Fibroblast of lung (primary cell): Measurements from ENCODE around the gene GABBR2. TPM values are rescaled to one million over a fixed set of nuclear protein-coding genes. Genes with fewer than 3 reads are reported as not detected.

ENCODE experiments used
- DNase-seq, 2 donors: peaks; one replicate each; pipeline versions ENCODE4 v3.0.0 to v3.0.0-alpha.2; 2010; ENCODE audit warnings: low read depth in 2 of 2
- H2AFZ ChIP-seq: 2 replicates; pipeline ENCODE4 v1.5.1; 2012; ENCODE audit warnings: low read length, control low read depth, inconsistent platforms
- H3K27ac ChIP-seq: 2 replicates; pipeline ENCODE4 v1.5.1; 2011; ENCODE audit warnings: low read length, control low read depth; ENCODE audit not compliant: insufficient read depth
- H3K27me3 ChIP-seq: 2 replicates; pipeline ENCODE4 v1.5.1; 2011; ENCODE audit warnings: mild to moderate bottlenecking, low read length; ENCODE audit not compliant: control insufficient read depth, insufficient read depth
- H3K36me3 ChIP-seq: 2 replicates; pipeline ENCODE4 v1.5.1; 2011; ENCODE audit warnings: low read length; ENCODE audit not compliant: control insufficient read depth, insufficient read depth
- H3K4me1 ChIP-seq: 2 replicates; pipeline ENCODE4 v1.5.1; 2011; ENCODE audit warnings: low read length; ENCODE audit not compliant: control insufficient read depth, insufficient read depth; ENCODE audit errors: extremely low read depth
- H3K4me2 ChIP-seq: 2 replicates; pipeline ENCODE4 v1.5.1; 2011; ENCODE audit warnings: low read length, control low read depth; ENCODE audit not compliant: insufficient read depth; ENCODE audit errors: extremely low read depth
- H3K4me3 ChIP-seq, 4 experiments: fragments of 200-600 bp in 1 of 4; sonication (generic) in 1 of 4; replicated peaks in 1 of 4; 2 replicates each; pipeline ENCODE4 v1.5.1; 2011 to 2016; ENCODE audit warnings: low read length in 4 of 4, low read depth in 3 of 4, mild to moderate bottlenecking in 3 of 4, control low read depth in 2 of 4, inconsistent platforms in 1 of 4, mixed read lengths in 1 of 4; ENCODE audit not compliant: insufficient read depth in 1 of 4; ENCODE audit errors: control extremely low read depth in 1 of 4
- H3K79me2 ChIP-seq: 2 replicates; pipeline ENCODE4 v1.5.1; 2012; ENCODE audit warnings: mild to moderate bottlenecking, low read length, inconsistent platforms; ENCODE audit not compliant: control insufficient read depth, insufficient read depth
- H3K9ac ChIP-seq: 2 replicates; pipeline ENCODE4 v1.5.1; 2011; ENCODE audit warnings: mild to moderate bottlenecking, low read length, control low read depth; ENCODE audit not compliant: insufficient read depth
- H3K9me3 ChIP-seq: 2 replicates; pipeline ENCODE4 v1.5.1; 2012; ENCODE audit warnings: low read depth, low read length; ENCODE audit not compliant: control insufficient read depth, insufficient read depth
- H4K20me1 ChIP-seq: 2 replicates; pipeline ENCODE4 v1.5.1; 2011; ENCODE audit warnings: low read length; ENCODE audit not compliant: control insufficient read depth, insufficient read depth; ENCODE audit errors: extremely low read depth
- EZH2 ChIP-seq: IDR thresholded peaks from 2 replicates; pipeline ENCODE4 v1.5.1; 2012; ENCODE audit warnings: low read length, control low read depth, mild to moderate bottlenecking; ENCODE audit errors: missing control alignments
- polyA plus RNA-seq, 2 donors: library from polyadenylated mRNA; depleted of rRNA in 1 of 2; stranded (reverse) in 1 of 2; unstranded in 1 of 2; fragments of >200 nt; gene quantifications; 2 replicates each; pipeline ENCODE4 v1.2.1, GENCODE V29; 2011 to 2012; ENCODE audit warnings: missing spikeins in 1 of 2
- total RNA-seq: library from RNA; depleted of rRNA; stranded (reverse); fragments of >200 nt; gene quantifications from 2 replicates; pipeline ENCODE4 v1.2.1, GENCODE V29; 2014
- TF ChIP-seq, protein P1 (sequence below), 2 donors: IDR thresholded peaks in 1 of 2; conservative IDR thresholded peaks in 1 of 2; 1 replicate in 1 of 2; 2 replicates in 1 of 2; pipeline ENCODE4 v1.5.1; 2011 to 2012; ENCODE audit warnings: low read length in 2 of 2, control low read depth in 1 of 2, inconsistent platforms in 1 of 2, low read depth in 1 of 2, mild to moderate bottlenecking in 1 of 2

The GABBR2 gene
- total and polyA plus RNA-seq, 2 donors (not counting 1 experiment from before 2014, with no cell fraction given), result 0.32 to 0.33 TPM

DNA sequence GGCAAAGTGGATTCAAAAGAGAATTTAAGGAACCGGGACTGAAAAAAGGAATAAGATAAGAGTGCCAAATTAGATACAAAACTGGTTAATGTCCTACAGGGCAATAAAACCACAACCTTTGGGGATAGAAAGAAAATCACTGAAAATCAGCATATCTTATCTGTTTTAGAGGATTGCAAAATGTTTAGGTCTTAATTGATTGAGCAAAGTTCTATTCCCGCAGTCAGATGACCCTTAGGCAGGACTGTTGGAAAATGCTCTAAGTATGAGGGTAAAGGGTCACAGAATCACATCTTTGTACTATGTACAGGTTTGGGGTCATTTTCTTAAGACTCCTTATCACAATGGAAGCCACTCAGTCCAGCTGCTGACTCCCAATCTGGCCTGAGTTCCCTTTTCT is 129.0 kb downstream of the GABBR2 start:
- Histone ChIP-seq H3K79me2 (no peaks in the 10 kb centered on the region), H3K4me2 (no peak overlapping the region), H3K9me3 (no peaks in the 10 kb centered on the region), H3K9ac (no peak overlapping the region), H3K4me3 (no peak overlapping the region), H2AFZ (no peak overlapping the region), H3K27ac (no peak overlapping the region), H3K36me3 (no peaks in the 10 kb centered on the region), H4K20me1 (no peaks in the 10 kb centered on the region), H3K4me1 (no peaks in the 10 kb centered on the region), H3K27me3 (no peaks in the 10 kb centered on the region)
- no peak for DNase-seq
- TF ChIP-seq, protein P1, sequence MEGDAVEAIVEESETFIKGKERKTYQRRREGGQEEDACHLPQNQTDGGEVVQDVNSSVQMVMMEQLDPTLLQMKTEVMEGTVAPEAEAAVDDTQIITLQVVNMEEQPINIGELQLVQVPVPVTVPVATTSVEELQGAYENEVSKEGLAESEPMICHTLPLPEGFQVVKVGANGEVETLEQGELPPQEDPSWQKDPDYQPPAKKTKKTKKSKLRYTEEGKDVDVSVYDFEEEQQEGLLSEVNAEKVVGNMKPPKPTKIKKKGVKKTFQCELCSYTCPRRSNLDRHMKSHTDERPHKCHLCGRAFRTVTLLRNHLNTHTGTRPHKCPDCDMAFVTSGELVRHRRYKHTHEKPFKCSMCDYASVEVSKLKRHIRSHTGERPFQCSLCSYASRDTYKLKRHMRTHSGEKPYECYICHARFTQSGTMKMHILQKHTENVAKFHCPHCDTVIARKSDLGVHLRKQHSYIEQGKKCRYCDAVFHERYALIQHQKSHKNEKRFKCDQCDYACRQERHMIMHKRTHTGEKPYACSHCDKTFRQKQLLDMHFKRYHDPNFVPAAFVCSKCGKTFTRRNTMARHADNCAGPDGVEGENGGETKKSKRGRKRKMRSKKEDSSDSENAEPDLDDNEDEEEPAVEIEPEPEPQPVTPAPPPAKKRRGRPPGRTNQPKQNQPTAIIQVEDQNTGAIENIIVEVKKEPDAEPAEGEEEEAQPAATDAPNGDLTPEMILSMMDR (conservative IDR thresholded peaks at IDR 0.05 in 1 of 2, IDR thresholded peaks at IDR 0.05 in 1 of 2; ENCODE audit: low read depth in 1 of 2, low read length in 2 of 2), result no peak
- no peak for TF ChIP-seq EZH2

DNA sequence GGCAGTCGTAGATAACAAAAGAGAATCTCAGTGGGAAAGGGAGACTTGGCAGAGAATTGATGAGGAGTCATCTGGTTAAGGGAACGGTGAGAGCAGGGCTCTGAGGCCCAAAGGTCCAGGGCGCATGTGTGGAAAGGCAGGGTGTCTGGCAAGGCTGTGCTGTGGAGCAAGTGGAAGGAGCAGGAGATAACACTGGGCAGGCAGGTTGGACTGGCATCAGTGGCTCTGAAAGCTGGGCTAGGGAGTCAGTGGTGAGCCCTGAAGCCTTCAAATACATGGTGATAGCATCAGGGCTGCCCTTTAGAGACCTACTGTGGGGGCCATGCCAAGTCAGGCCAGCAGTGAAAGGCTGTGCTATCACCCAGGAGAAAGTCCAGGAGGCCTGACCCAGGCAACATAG is 131.3 kb downstream of the GABBR2 start:
- no peaks in the 10 kb centered on the region for H3K27me3 ChIP-seq
- H3K27ac ChIP-seq, result no peak overlapping the region
- no peak overlapping the region for H3K4me3 ChIP-seq
- no peaks in the 10 kb centered on the region for H3K79me2 ChIP-seq
- no peak for TF ChIP-seq EZH2
- TF ChIP-seq, protein P1 (conservative IDR thresholded peaks at IDR 0.05 in 1 of 2, IDR thresholded peaks at IDR 0.05 in 1 of 2; ENCODE audit: low read depth in 1 of 2, low read length in 2 of 2), result no peak
- no peak overlapping the region for H2AFZ ChIP-seq
- DNase-seq, result no peak
- H4K20me1 ChIP-seq, result no peaks in the 10 kb centered on the region
- no peak overlapping the region for H3K9ac ChIP-seq
- H3K9me3 ChIP-seq, result no peaks in the 10 kb centered on the region
- no peak overlapping the region for H3K4me2 ChIP-seq
- H3K36me3 ChIP-seq, result no peaks in the 10 kb centered on the region
- H3K4me1 ChIP-seq, result no peaks in the 10 kb centered on the region

DNA sequence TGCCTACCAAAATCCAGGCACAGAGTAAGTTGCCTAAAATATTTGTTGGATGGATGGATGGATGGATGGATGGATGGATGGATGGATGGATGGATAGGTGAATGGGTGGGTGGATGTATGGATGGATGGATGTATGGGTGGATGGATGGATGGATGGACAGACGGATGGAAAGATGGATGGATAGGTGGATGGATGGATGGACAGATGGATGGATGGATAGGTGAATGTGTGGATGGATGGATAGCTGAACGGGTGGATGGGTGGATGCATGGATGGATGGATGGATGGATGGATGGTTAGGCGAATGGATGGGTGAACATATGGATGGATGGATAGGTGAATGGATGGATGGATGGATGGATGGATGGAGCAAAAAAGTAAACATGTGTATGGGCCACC is 131.9 kb downstream of the GABBR2 start:
- no peak for TF ChIP-seq EZH2
- TF ChIP-seq, protein P1 (conservative IDR thresholded peaks at IDR 0.05 in 1 of 2, IDR thresholded peaks at IDR 0.05 in 1 of 2; ENCODE audit: low read depth in 1 of 2, low read length in 2 of 2), result no peak
- H3K9ac ChIP-seq, result no peak overlapping the region
- H4K20me1 ChIP-seq, result no peaks in the 10 kb centered on the region
- no peak overlapping the region for H3K4me3 ChIP-seq
- no peaks in the 10 kb centered on the region for H3K27me3 ChIP-seq
- no peak overlapping the region for H2AFZ ChIP-seq
- no peaks in the 10 kb centered on the region for H3K36me3 ChIP-seq
- no peak overlapping the region for H3K4me2 ChIP-seq
- DNase-seq, result no peak
- no peaks in the 10 kb centered on the region for H3K9me3 ChIP-seq
- H3K4me1 ChIP-seq, result no peaks in the 10 kb centered on the region
- H3K27ac ChIP-seq, result no peak overlapping the region
- H3K79me2 ChIP-seq, result no peaks in the 10 kb centered on the region
